OCI-LY1 (cell line): ENCODE measurements around the gene MRM2.

ENCODE experiments used
- H2AFZ ChIP-seq: fragments of 200-600 bp; sonication (generic), shearing (Covaris generic); 2 replicates; pipeline ENCODE4 v1.6.0; 2014; ENCODE audit warnings: antibody characterized with exemption, mild to moderate bottlenecking, low read length
- H3F3A ChIP-seq: fragments of 200-600 bp; sonication (generic), shearing (Covaris generic); 2 replicates; pipeline ENCODE4 v1.6.0; 2014; ENCODE audit warnings: mild to moderate bottlenecking, antibody characterized with exemption, low read length, moderate library complexity; ENCODE audit not compliant: insufficient read depth
- H3K27ac ChIP-seq: fragments of 200-600 bp; sonication (generic); 2 replicates; pipeline ENCODE4 v1.5.1; 2014; ENCODE audit warnings: low read length, mixed run types, mild to moderate bottlenecking, low read depth; ENCODE audit not compliant: poor library complexity, severe bottlenecking
- H3K27me3 ChIP-seq: fragments of 200-600 bp; sonication (generic); 2 replicates; pipeline ENCODE4 v1.6.0; 2014; ENCODE audit warnings: antibody characterized with exemption, mild to moderate bottlenecking, low read length, moderate library complexity; ENCODE audit not compliant: insufficient read depth
- H3K36me3 ChIP-seq: fragments of 200-600 bp; sonication (generic); 2 replicates; pipeline ENCODE4 v1.6.1; 2014; ENCODE audit warnings: mild to moderate bottlenecking, antibody characterized with exemption, low read length, moderate library complexity, mixed read lengths; ENCODE audit not compliant: insufficient read depth
- H3K4me1 ChIP-seq: fragments of 200-600 bp; sonication (generic); 2 replicates; pipeline ENCODE4 v1.5.1; 2014; ENCODE audit warnings: mild to moderate bottlenecking, low read length, moderate library complexity; ENCODE audit not compliant: insufficient read depth, severe bottlenecking
- H3K4me2 ChIP-seq: fragments of 200-600 bp; sonication (generic), shearing (Covaris generic); 2 replicates; pipeline ENCODE4 v1.6.1; 2014; ENCODE audit warnings: low read length
- H3K4me3 ChIP-seq: fragments of 200-600 bp; sonication (generic); 2 replicates; pipeline ENCODE4 v1.5.1; 2014; ENCODE audit warnings: low read length, low read depth, mild to moderate bottlenecking, mixed read lengths; ENCODE audit not compliant: poor library complexity, severe bottlenecking
- H3K79me2 ChIP-seq: fragments of 200-600 bp; shearing (Covaris generic); 2 replicates; pipeline ENCODE4 v1.6.1; 2016; ENCODE audit warnings: mixed run types, low read length, mixed read lengths; ENCODE audit not compliant: insufficient read depth
- H3K9ac ChIP-seq: fragments of 200-600 bp; sonication (generic), shearing (Covaris generic); 2 replicates; pipeline ENCODE4 v1.6.1; 2014; ENCODE audit warnings: mild to moderate bottlenecking, low read length, mixed read lengths
- H3K9me2 ChIP-seq: fragments of 200-600 bp; sonication (generic), shearing (Covaris generic); 2 replicates; pipeline ENCODE4 v1.6.1; 2014; ENCODE audit warnings: low read depth, mild to moderate bottlenecking, low read length, mixed read lengths
- H3K9me3 ChIP-seq: fragments of 200-600 bp; shearing (Covaris generic); 2 replicates; pipeline ENCODE4 v1.6.1; 2014; ENCODE audit warnings: low read length, mixed read lengths
- H4K20me1 ChIP-seq: fragments of 200-600 bp; sonication (generic), shearing (Covaris generic); 2 replicates; pipeline ENCODE4 v1.6.0; 2016; ENCODE audit warnings: mild to moderate bottlenecking, low read length; ENCODE audit not compliant: insufficient read depth
- CTCF ChIP-seq: fragments of 200-600 bp; sonication (generic), shearing (Covaris generic); IDR thresholded peaks from 2 replicates; pipeline ENCODE4 v1.5.1; 2017; ENCODE audit warnings: mild to moderate bottlenecking, antibody characterized with exemption, low read length, moderate library complexity, mixed read lengths
- EZH2 ChIP-seq: fragments of 200-600 bp; sonication (generic), shearing (Covaris generic); IDR thresholded peaks from 2 replicates; pipeline ENCODE4 v1.8.0; 2017; ENCODE audit warnings: borderline replicate concordance, mixed run types, mild to moderate bottlenecking, antibody characterized with exemption, low read length, moderate library complexity, mixed read lengths

Gene MRM2

GRCh38 chr7:2276107-2276506 is 34.1 kb upstream of the MRM2 start:
- H3F3A ChIP-seq: no peaks in the 10 kb centered on the region
- no peak for TF ChIP-seq CTCF
- no peak overlapping the region for H3K4me3 ChIP-seq
- H3K9ac ChIP-seq: no peak overlapping the region
- no peak overlapping the region for H3K4me2 ChIP-seq
- no peak overlapping the region for H2AFZ ChIP-seq
- H3K36me3 ChIP-seq: peaks cover 5% of the 10 kb centered on the region; the same call in 1 of the 2 replicates
- no peaks in the 10 kb centered on the region for H3K4me1 ChIP-seq
- no peaks in the 10 kb centered on the region for H3K9me3 ChIP-seq
- H3K9me2 ChIP-seq: no peaks in the 10 kb centered on the region
- no peak overlapping the region for H3K27ac ChIP-seq
- H3K79me2 ChIP-seq: no peaks in the 10 kb centered on the region
- H3K27me3 ChIP-seq: no peaks in the 10 kb centered on the region
- H4K20me1 ChIP-seq: no peaks in the 10 kb centered on the region

DNA sequence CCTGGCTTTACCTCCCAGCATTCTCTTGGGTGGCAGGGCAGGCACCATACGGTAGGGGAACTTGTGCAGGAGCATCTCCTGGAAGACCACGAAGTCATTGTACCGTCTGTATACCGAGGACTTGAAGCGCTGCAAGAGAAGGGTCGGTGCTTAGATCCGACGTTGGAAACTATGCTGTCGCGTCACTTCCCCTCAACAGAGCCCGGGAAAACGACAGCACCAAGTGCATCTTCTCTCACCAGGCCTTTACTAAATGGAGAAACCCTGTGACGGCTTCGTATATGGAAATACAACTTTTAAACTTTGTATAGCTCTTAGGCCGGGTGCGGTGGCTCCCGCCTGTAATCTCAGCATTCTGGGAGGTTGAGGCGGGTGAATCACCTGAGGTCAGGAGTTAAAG is 33.1 kb upstream of the MRM2 start:
- no peak overlapping the region for H3K4me3 ChIP-seq
- H3F3A ChIP-seq: no peaks in the 10 kb centered on the region

GRCh38 chr7:2274666-2275065 is 32.7 kb upstream of the MRM2 start:
- H2AFZ ChIP-seq: no peak overlapping the region
- H3F3A ChIP-seq: no peaks in the 10 kb centered on the region
- peaks cover 6% of the 10 kb centered on the region; the same call in 1 of the 2 replicates for H3K36me3 ChIP-seq
- H3K4me1 ChIP-seq: no peaks in the 10 kb centered on the region
- no peaks in the 10 kb centered on the region for H3K79me2 ChIP-seq
- no peak overlapping the region for H3K9ac ChIP-seq
- no peak overlapping the region for H3K27ac ChIP-seq
- H4K20me1 ChIP-seq: no peaks in the 10 kb centered on the region
- H3K4me2 ChIP-seq: no peak overlapping the region
- H3K9me3 ChIP-seq: no peaks in the 10 kb centered on the region
- H3K27me3 ChIP-seq: no peaks in the 10 kb centered on the region
- no peak overlapping the region for H3K4me3 ChIP-seq
- TF ChIP-seq CTCF (no peak), EZH2 (no peak)
- H3K9me2 ChIP-seq: no peaks in the 10 kb centered on the region

More for the DNA sequence above, 33.1 kb upstream of the MRM2 start:
- no peaks in the 10 kb centered on the region for H4K20me1 ChIP-seq
- H3K4me2 ChIP-seq: no peak overlapping the region
- no peaks in the 10 kb centered on the region for H3K4me1 ChIP-seq
- H3K9ac ChIP-seq: no peak overlapping the region
- peaks cover 6% of the 10 kb centered on the region; the same call in 1 of the 2 replicates for H3K36me3 ChIP-seq
- H3K9me2 ChIP-seq: no peaks in the 10 kb centered on the region
- no peaks in the 10 kb centered on the region for H3K79me2 ChIP-seq
- H3K9me3 ChIP-seq: no peaks in the 10 kb centered on the region
- H3K27ac ChIP-seq: no peak overlapping the region
- no peaks in the 10 kb centered on the region for H3K27me3 ChIP-seq
- TF ChIP-seq EZH2 (no peak), CTCF (no peak)
- H2AFZ ChIP-seq: no peak overlapping the region
